NT2/D1 (cell line): ENCODE results near the gene C9orf153.

Source experiments
- SUZ12 ChIP-seq: IDR thresholded peaks from 2 replicates; pipeline ENCODE4 v1.6.1; 2011; ENCODE audit not compliant: insufficient read length, insufficient read depth; ENCODE audit errors: extremely low read depth
- YY1 ChIP-seq: IDR thresholded peaks from 2 replicates; pipeline ENCODE4 v1.6.1; 2011; ENCODE audit not compliant: insufficient read length, insufficient read depth
- ZNF274 ChIP-seq: IDR thresholded peaks from 2 replicates; pipeline ENCODE4 v1.6.1; 2011; ENCODE audit warnings: mild to moderate bottlenecking, low read depth, low read length

DNA sequence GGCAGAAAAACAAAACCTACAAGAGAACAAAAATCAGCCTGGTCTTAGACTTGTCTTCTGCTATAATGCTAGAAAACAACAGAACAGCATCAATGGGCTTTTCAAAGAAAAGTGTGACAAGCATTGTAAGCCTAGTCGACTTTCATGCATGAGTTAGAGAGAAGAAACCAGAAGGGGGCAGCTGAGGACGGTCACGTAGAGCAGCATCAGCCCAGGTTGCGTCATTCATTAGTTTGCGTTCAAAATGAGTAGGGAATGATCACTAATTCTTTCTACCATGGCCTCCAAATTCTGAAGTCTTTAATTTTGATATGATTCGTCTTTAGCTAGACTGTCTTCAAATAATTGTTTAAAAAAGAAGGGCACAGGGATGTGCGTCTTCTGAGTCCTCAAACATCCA, 27.6 kb upstream of the C9orf153 start:
- TF ChIP-seq SUZ12 = no peak
- TF ChIP-seq ZNF274 = no peak
- no peak for TF ChIP-seq YY1
